Measurements from ENCODE around the gene SDC1.

SDC1 gene

GRCh38 chr2:20205915-20206524 lies 18.9 kb downstream of the SDC1 start:
- Histone ChIP-seq H3K4me3 (no peak overlapping the region), H3K36me3 (ENCODE audit: insufficient read depth, low read length) (no peaks in the 10 kb centered on the region), H3K9me3 (ENCODE audit: low read depth, low read length) (no peaks in the 10 kb centered on the region), H3K27ac (no peak overlapping the region), H3K9ac (ENCODE audit: insufficient read length) (no peak overlapping the region)
- DNase-seq (ENCODE audit: low read depth, low spot score), result no peak
- TF ChIP-seq FOXP2 (optimal IDR thresholded peaks at IDR 0.05; ENCODE audit: control extremely low read depth, extremely low read length, insufficient read depth) (no peak), POLR2AphosphoS5 (IDR thresholded peaks at IDR 0.05; ENCODE audit: borderline replicate concordance, low read depth, low read length) (no peak), EZH2 (IDR thresholded peaks at IDR 0.05) (no peak)

GRCh38 chr2:20205069-20205468 lies 19.9 kb downstream of the SDC1 start:
- no peak overlapping the region for H3K4me3 ChIP-seq
- TF ChIP-seq EZH2 (IDR thresholded peaks at IDR 0.05) (no peak), POLR2AphosphoS5 (IDR thresholded peaks at IDR 0.05; ENCODE audit: borderline replicate concordance, low read depth, low read length) (no peak), FOXP2 (optimal IDR thresholded peaks at IDR 0.05; ENCODE audit: control extremely low read depth, extremely low read length, insufficient read depth) (no peak)
- H3K9ac ChIP-seq (ENCODE audit: insufficient read length), result no peak overlapping the region
- no peak for DNase-seq (ENCODE audit: low read depth, low spot score)
- no peak overlapping the region for H3K27ac ChIP-seq
- H3K9me3 ChIP-seq (ENCODE audit: low read depth, low read length), result no peaks in the 10 kb centered on the region
- H3K36me3 ChIP-seq (ENCODE audit: insufficient read depth, low read length), result no peaks in the 10 kb centered on the region

- no peak for TF ChIP-seq EZH2 (IDR thresholded peaks at IDR 0.05)
- TF ChIP-seq FOXP2 (optimal IDR thresholded peaks at IDR 0.05; ENCODE audit: control extremely low read depth, extremely low read length, insufficient read depth), result no peak
- no peak for TF ChIP-seq POLR2AphosphoS5 (IDR thresholded peaks at IDR 0.05; ENCODE audit: borderline replicate concordance, low read depth, low read length)
- Histone ChIP-seq H3K4me3 (no peak overlapping the region), H3K27ac (no peak overlapping the region), H3K9me3 (ENCODE audit: low read depth, low read length) (no peaks in the 10 kb centered on the region), H3K9ac (ENCODE audit: insufficient read length) (no peak overlapping the region), H3K36me3 (ENCODE audit: insufficient read depth, low read length) (no peaks in the 10 kb centered on the region)
- DNase-seq (ENCODE audit: low read depth, low spot score), result no peak
Measured at GRCh38 chr2:20203521-20204225, 21.3 kb downstream of the SDC1 start.

- Histone ChIP-seq H3K27ac (no peak overlapping the region), H3K9me3 (ENCODE audit: low read depth, low read length) (no peaks in the 10 kb centered on the region), H3K4me3 (no peak overlapping the region), H3K36me3 (ENCODE audit: insufficient read depth, low read length) (no peaks in the 10 kb centered on the region), H3K9ac (ENCODE audit: insufficient read length) (no peak overlapping the region)
- no peak for DNase-seq (ENCODE audit: low read depth, low spot score)
- TF ChIP-seq FOXP2 (optimal IDR thresholded peaks at IDR 0.05; ENCODE audit: control extremely low read depth, extremely low read length, insufficient read depth), result no peak
- no peak for TF ChIP-seq EZH2 (IDR thresholded peaks at IDR 0.05)
- no peak for TF ChIP-seq POLR2AphosphoS5 (IDR thresholded peaks at IDR 0.05; ENCODE audit: borderline replicate concordance, low read depth, low read length)
Measured at GRCh38 chr2:20203072-20203471, 21.9 kb downstream of the SDC1 start.

GRCh38 chr2:20201671-20202070 lies 23.3 kb downstream of the SDC1 start:
- no peaks in the 10 kb centered on the region for H3K9me3 ChIP-seq (ENCODE audit: low read depth, low read length)
- TF ChIP-seq EZH2 (IDR thresholded peaks at IDR 0.05) (no peak), POLR2AphosphoS5 (IDR thresholded peaks at IDR 0.05; ENCODE audit: borderline replicate concordance, low read depth, low read length) (no peak), FOXP2 (optimal IDR thresholded peaks at IDR 0.05; ENCODE audit: control extremely low read depth, extremely low read length, insufficient read depth) (no peak)
- H3K4me3 ChIP-seq, result no peak overlapping the region
- H3K9ac ChIP-seq (ENCODE audit: insufficient read length), result no peak overlapping the region
- no peak for DNase-seq (ENCODE audit: low read depth, low spot score)
- H3K36me3 ChIP-seq (ENCODE audit: insufficient read depth, low read length), result no peaks in the 10 kb centered on the region
- no peak overlapping the region for H3K27ac ChIP-seq

- no peaks in the 10 kb centered on the region for H3K9me3 ChIP-seq (ENCODE audit: low read depth, low read length)
- DNase-seq (ENCODE audit: low read depth, low spot score), result no peak
- no peak overlapping the region for H3K4me3 ChIP-seq
- H3K27ac ChIP-seq, result no peak overlapping the region
- no peaks in the 10 kb centered on the region for H3K36me3 ChIP-seq (ENCODE audit: insufficient read depth, low read length)
- H3K9ac ChIP-seq (ENCODE audit: insufficient read length), result no peak overlapping the region
- TF ChIP-seq FOXP2 (optimal IDR thresholded peaks at IDR 0.05; ENCODE audit: control extremely low read depth, extremely low read length, insufficient read depth) (no peak), POLR2AphosphoS5 (IDR thresholded peaks at IDR 0.05; ENCODE audit: borderline replicate concordance, low read depth, low read length) (no peak), EZH2 (IDR thresholded peaks at IDR 0.05) (no peak)
Measured at GRCh38 chr2:20200697-20201555, 24.0 kb downstream of the SDC1 start.

- H3K27ac ChIP-seq, result no peak overlapping the region
- no peak overlapping the region for H3K4me3 ChIP-seq
- no peak for TF ChIP-seq POLR2AphosphoS5 (IDR thresholded peaks at IDR 0.05; ENCODE audit: borderline replicate concordance, low read depth, low read length)
- TF ChIP-seq FOXP2 (optimal IDR thresholded peaks at IDR 0.05; ENCODE audit: control extremely low read depth, extremely low read length, insufficient read depth), result no peak
- no peak for TF ChIP-seq EZH2 (IDR thresholded peaks at IDR 0.05)
- DNase-seq (ENCODE audit: low read depth, low spot score), result no peak
- no peaks in the 10 kb centered on the region for H3K9me3 ChIP-seq (ENCODE audit: low read depth, low read length)
- H3K36me3 ChIP-seq (ENCODE audit: insufficient read depth, low read length), result no peaks in the 10 kb centered on the region
- H3K9ac ChIP-seq (ENCODE audit: insufficient read length), result no peak overlapping the region
Measured at GRCh38 chr2:20199633-20200270, 25.2 kb downstream of the SDC1 start.

Data from SK-N-MC (cell line).